Coronary artery (tissue), 2 donors: ENCODE measurements around the gene UNC13B.

Source experiments
- DNase-seq: peaks from one replicate; pipeline ENCODE4 v3.0.0-alpha.2; 2017; ENCODE audit warnings: low spot score
- H3K27ac ChIP-seq, 2 donors: fragments of 200-600 bp; sonication (generic); one replicate each; pipeline ENCODE4 v1.5.1; 2016 to 2019
- H3K4me3 ChIP-seq: fragments of 200-600 bp; sonication (generic); 2 replicates; pipeline ENCODE4 v1.5.1; 2016; ENCODE audit warnings: mild to moderate bottlenecking, moderate library complexity
- TF ChIP-seq, protein P1 (sequence below): fragments of 200-600 bp; sonication (generic); IDR thresholded peaks from one replicate; pipeline ENCODE4 v1.5.1; 2019; ENCODE audit warnings: antibody characterized with exemption

Gene UNC13B

DNA sequence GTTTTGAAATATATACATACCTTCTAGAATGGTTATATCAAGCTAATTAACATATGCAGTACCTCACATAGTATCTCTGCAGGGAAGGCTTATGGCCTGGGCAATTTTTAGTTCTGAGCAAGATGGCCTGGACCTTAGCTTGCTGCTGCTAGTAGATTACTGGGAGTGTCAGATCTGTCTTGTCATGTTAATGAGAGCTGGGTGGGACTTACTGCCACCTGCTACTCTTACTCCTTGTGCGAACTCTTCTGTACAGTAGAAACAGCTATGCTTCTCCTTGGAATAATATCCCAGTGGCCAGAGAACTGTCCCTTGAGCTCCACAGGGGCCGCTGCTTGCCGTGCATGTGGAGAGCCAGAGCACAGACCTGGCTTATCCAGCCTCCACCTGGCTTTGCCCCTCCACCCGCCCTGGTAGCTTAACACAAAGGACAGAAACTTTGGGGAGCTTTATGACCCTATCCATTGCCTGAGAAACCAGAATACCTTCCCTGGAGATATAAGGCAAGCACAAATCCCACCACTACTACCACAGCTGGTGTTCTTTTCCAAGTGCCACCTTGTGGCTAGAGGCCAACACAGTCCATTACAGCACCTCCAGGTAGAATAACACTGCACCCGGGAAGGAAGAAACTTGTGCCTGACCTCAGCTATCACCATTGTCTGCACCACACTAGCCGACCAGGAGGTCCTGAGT is 253.7 kb downstream of the UNC13B start:
- DNase-seq: no peak
- Histone ChIP-seq H3K4me3 (no peak overlapping the region), H3K27ac (no peak overlapping the region)
- TF ChIP-seq, protein P1, sequence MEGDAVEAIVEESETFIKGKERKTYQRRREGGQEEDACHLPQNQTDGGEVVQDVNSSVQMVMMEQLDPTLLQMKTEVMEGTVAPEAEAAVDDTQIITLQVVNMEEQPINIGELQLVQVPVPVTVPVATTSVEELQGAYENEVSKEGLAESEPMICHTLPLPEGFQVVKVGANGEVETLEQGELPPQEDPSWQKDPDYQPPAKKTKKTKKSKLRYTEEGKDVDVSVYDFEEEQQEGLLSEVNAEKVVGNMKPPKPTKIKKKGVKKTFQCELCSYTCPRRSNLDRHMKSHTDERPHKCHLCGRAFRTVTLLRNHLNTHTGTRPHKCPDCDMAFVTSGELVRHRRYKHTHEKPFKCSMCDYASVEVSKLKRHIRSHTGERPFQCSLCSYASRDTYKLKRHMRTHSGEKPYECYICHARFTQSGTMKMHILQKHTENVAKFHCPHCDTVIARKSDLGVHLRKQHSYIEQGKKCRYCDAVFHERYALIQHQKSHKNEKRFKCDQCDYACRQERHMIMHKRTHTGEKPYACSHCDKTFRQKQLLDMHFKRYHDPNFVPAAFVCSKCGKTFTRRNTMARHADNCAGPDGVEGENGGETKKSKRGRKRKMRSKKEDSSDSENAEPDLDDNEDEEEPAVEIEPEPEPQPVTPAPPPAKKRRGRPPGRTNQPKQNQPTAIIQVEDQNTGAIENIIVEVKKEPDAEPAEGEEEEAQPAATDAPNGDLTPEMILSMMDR: no peak

DNA sequence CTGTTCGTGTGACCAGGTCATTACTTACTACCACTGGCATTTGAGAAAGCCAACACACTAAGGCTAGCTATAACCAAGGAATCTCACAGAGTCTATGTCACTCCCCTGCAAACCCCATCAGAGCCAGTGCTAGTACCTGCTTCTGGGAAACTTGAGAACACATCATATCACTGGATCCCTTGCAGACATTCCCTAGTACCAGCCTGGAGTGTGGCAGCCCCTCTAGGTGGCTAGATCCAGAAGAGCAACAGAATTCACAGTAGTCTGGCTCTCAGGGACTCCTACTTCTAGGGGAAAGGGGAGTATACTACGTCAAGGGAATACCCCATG is 254.3 kb downstream of the UNC13B start:
- TF ChIP-seq, protein P1: no peak
- Histone ChIP-seq H3K27ac (no peak overlapping the region), H3K4me3 (no peak overlapping the region)
- DNase-seq: no peak

DNA sequence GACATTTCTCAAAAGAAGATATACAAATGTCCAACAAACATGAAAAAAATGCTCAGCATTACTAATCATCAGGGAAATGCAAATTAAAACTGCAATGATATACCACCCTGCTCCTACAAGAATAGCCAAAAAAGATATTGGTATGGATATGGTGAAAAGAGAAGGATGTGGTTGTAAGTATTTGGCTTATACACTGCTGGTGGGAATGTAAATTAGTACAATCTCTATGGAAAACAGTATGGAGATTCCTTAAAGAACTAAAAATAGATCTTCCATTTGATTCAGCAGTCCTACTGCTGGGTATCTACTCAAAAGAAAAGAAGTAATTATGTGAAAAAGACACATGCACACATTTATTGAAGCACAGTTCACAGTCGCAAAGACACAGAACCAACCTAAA is 260.5 kb downstream of the UNC13B start:
- TF ChIP-seq, protein P1: no peak
- no peak overlapping the region for H3K4me3 ChIP-seq
- H3K27ac ChIP-seq: no peak overlapping the region
- DNase-seq: no peak

DNA sequence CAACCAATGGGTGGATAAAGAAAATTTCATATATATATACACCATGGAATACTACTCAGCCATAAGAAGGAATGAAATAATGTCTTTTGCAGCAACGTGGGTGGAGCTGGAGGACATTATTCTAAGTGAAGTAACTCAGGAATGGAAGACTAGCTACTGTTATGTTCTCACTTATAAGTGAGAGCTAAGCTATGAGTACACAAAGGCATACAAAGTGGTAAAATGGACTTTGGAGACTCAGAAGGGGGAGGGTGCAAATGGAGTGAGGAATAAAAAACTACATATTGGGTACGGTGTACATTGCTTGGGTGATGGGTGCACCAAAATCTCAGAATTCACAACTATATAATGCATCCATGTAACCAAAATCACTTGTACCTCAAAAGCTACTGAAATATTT is 260.9 kb downstream of the UNC13B start:
- no peak overlapping the region for H3K27ac ChIP-seq
- TF ChIP-seq, protein P1: no peak
- no peak for DNase-seq
- no peak overlapping the region for H3K4me3 ChIP-seq

DNA sequence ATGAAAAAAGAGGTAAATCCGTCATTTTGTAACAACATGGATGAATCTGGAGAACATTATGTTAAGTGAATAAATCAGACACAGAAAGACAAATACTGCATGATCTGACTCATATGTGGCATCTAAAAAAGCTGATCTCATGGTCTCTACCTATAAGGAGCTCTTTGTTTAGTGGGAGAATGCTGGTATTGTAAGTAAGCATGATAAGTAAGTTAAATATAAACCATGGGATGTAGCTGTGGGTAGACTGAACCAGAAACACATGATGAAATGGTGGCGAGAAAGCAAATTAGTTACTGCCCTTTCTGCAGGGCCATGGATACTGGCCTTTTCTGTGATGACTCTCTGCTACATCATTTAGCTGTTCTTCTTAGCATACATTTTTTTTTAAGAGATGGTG is 261.7 kb downstream of the UNC13B start:
- Histone ChIP-seq H3K27ac (no peak overlapping the region), H3K4me3 (no peak overlapping the region)
- no peak for DNase-seq
- TF ChIP-seq, protein P1: no peak

DNA sequence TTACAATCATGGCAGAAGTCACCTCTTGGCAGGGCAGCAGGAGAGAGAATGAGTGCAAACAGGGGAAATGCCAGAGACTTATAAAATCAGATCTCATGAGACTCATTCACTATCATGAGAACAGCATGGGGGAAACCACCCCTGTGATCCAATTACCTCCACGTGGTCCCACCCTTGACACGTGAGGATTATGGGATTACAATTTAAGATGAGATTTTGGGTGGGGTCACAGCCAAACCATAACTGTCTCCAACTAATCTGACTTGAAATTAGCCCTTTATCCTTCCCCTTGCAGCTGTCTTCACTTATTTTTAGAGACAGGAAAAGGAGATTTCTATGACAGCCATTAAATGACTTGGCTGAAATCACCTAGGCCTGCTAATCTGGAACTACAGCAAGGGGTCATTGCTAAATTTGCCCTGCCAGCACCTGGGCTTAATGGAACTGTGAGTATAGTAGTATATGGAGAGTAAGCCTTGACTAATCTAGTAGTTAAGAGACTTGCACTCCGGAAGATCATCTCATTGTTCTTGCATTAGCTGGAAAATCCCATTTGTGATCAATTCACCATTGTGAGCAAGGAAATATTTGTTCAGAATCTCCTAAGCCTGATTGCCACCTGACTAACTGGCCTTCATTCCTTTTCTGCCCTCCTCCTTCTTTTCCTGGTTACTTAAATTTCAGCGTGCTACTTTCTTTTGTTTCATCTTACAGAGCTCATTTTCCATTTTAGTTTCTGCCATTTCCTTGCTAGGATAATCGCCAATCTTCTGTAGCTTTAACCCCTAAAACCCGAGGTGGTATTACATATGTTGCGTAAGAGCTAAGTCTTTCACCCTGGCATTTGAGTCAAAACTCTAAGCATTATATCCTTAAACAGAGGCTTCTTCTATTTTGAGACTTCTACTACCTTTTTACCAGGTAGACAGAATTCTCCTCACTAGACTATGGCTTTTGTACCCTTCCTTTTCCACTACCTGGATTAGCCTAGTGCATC is 262.8 kb downstream of the UNC13B start:
- Histone ChIP-seq H3K27ac (no peak overlapping the region), H3K4me3 (no peak overlapping the region)
- DNase-seq: no peak
- TF ChIP-seq, protein P1: no peak

DNA sequence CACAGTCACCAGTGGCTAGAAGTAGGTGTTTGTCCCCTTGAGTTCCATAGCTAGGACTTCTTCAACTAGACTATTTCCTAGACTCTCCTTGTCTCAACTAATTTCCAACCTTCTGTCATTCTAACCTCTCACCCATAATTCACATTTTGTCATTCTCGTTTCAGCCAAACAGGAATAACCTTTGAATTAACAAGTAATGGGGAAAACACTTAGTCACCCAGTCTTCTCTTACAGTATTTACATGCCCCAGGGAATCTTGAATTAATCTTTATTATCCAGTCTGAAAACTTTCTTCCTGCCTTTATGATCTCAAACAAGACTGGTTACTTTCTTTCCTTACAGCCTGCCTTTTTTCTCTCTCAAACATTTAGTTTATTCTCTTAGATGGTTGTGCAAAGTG is 264.8 kb downstream of the UNC13B start:
- Histone ChIP-seq H3K4me3 (no peak overlapping the region), H3K27ac (no peak overlapping the region)
- TF ChIP-seq, protein P1: no peak
- DNase-seq: no peak
